ENCODE data around the gene EPN1.

The EPN1 gene

GRCh38 chr19:55661826-55662225, 13.2 kb upstream of the EPN1 start:
- H2BK120ac ChIP-seq (ENCODE audit: low read depth, low read length): no peak overlapping the region
- no peak overlapping the region for H2AFZ ChIP-seq (ENCODE audit: low read depth, low read length)
- no peak overlapping the region for H4K91ac ChIP-seq (ENCODE audit: low read length)
- peaks cover 30% of the 10 kb centered on the region for H3K4me1 ChIP-seq (ENCODE audit: control insufficient read depth, insufficient read depth, low read depth, low read length)
- no peak for DNase-seq
- no peak overlapping the region for H3K14ac ChIP-seq (ENCODE audit: low read length in 2 of 2)
- no peak overlapping the region for H2AK5ac ChIP-seq (ENCODE audit: low read length, severe bottlenecking)
- H2BK15ac ChIP-seq (ENCODE audit: low read depth, poor library complexity, severe bottlenecking): no peak overlapping the region
- H3K36me3 ChIP-seq (ENCODE audit: control insufficient read depth in 1 of 2, insufficient read depth in 2 of 2, low read depth in 1 of 2, low read length in 2 of 2): peaks cover 69 to 88% of the 10 kb centered on the region in 2 experiments
- no peaks in the 10 kb centered on the region for H3K9me3 ChIP-seq (ENCODE audit: control insufficient read depth, low read length)
- H3K4ac ChIP-seq (ENCODE audit: low read depth in 1 of 2, low read length in 2 of 2): no peak overlapping the region
- no peak overlapping the region for H2BK5ac ChIP-seq (ENCODE audit: low read depth, low read length, poor library complexity, severe bottlenecking)
- H2BK12ac ChIP-seq (ENCODE audit: low read length in 2 of 2): no peak overlapping the region
- no peak overlapping the region for H3K9ac ChIP-seq (ENCODE audit: low read length)
- no peak overlapping the region for H3K27ac ChIP-seq (ENCODE audit: low read length, poor library complexity, severe bottlenecking)
- peaks cover 17% of the 10 kb centered on the region for H3K79me1 ChIP-seq (replicated peaks; ENCODE audit: low read length, poor library complexity, severe bottlenecking)
- no peaks in the 10 kb centered on the region for H3K27me3 ChIP-seq (ENCODE audit: control insufficient read depth in 1 of 2, insufficient read depth in 1 of 2, low read length in 2 of 2)
- H4K8ac ChIP-seq (ENCODE audit: low read length): no peak overlapping the region
- H3K18ac ChIP-seq (ENCODE audit: low read depth in 1 of 2, low read length in 2 of 2): no peak overlapping the region
- no peak overlapping the region for H3K4me3 ChIP-seq (ENCODE audit: insufficient read depth in 1 of 2, low read depth in 1 of 2, low read length in 2 of 2)
- H3K23ac ChIP-seq (ENCODE audit: low read length in 2 of 2): no peak overlapping the region
- H3K4me2 ChIP-seq (ENCODE audit: low read length, poor library complexity, severe bottlenecking): no peak overlapping the region
- 83% methylated on average over 7 of the region's 7 CpGs for WGBS

GRCh38 chr19:55663846-55664536, 11.0 kb upstream of the EPN1 start:
- H3K9ac ChIP-seq (ENCODE audit: low read length): no peak overlapping the region
- no peak overlapping the region for H2AFZ ChIP-seq (ENCODE audit: low read depth, low read length)
- H3K9me3 ChIP-seq (ENCODE audit: control insufficient read depth, low read length): no peaks in the 10 kb centered on the region
- H4K8ac ChIP-seq (ENCODE audit: low read length): no peak overlapping the region
- no peak overlapping the region for H3K4me2 ChIP-seq (ENCODE audit: low read length, poor library complexity, severe bottlenecking)
- no peak overlapping the region for H2BK15ac ChIP-seq (ENCODE audit: low read depth, poor library complexity, severe bottlenecking)
- H3K27ac ChIP-seq (ENCODE audit: low read length, poor library complexity, severe bottlenecking): no peak overlapping the region
- DNase-seq: no peak
- no peak overlapping the region for H3K18ac ChIP-seq (ENCODE audit: low read depth in 1 of 2, low read length in 2 of 2)
- H3K23ac ChIP-seq (ENCODE audit: low read length in 2 of 2): no peak overlapping the region
- no peaks in the 10 kb centered on the region for H3K27me3 ChIP-seq (ENCODE audit: control insufficient read depth in 1 of 2, insufficient read depth in 1 of 2, low read length in 2 of 2)
- no peak overlapping the region for H2BK5ac ChIP-seq (ENCODE audit: low read depth, low read length, poor library complexity, severe bottlenecking)
- H2BK120ac ChIP-seq (ENCODE audit: low read depth, low read length): no peak overlapping the region
- H4K91ac ChIP-seq (ENCODE audit: low read length): no peak overlapping the region
- WGBS: 91% methylated on average over 20 of the region's 20 CpGs
- H3K4me3 ChIP-seq (ENCODE audit: insufficient read depth in 1 of 2, low read depth in 1 of 2, low read length in 2 of 2): no peak overlapping the region
- H2BK12ac ChIP-seq (ENCODE audit: low read length in 2 of 2): no peak overlapping the region
- peaks cover 90 to 98% of the 10 kb centered on the region in 2 experiments for H3K36me3 ChIP-seq (ENCODE audit: control insufficient read depth in 1 of 2, insufficient read depth in 2 of 2, low read depth in 1 of 2, low read length in 2 of 2)
- H3K79me1 ChIP-seq (replicated peaks; ENCODE audit: low read length, poor library complexity, severe bottlenecking): peaks cover 18% of the 10 kb centered on the region
- H3K4me1 ChIP-seq (ENCODE audit: control insufficient read depth, insufficient read depth, low read depth, low read length): peaks cover 20% of the 10 kb centered on the region
- H3K4ac ChIP-seq (ENCODE audit: low read depth in 1 of 2, low read length in 2 of 2): no peak overlapping the region
- H3K14ac ChIP-seq (ENCODE audit: low read length in 2 of 2): no peak overlapping the region
- no peak overlapping the region for H2AK5ac ChIP-seq (ENCODE audit: low read length, severe bottlenecking)

- Histone ChIP-seq H3K4me3 (ENCODE audit: insufficient read depth in 1 of 2, low read depth in 1 of 2, low read length in 2 of 2) (no peak overlapping the region), H3K27me3 (ENCODE audit: control insufficient read depth in 1 of 2, insufficient read depth in 1 of 2, low read length in 2 of 2) (no peaks in the 10 kb centered on the region), H3K4ac (ENCODE audit: low read depth in 1 of 2, low read length in 2 of 2) (no peak overlapping the region), H3K18ac (ENCODE audit: low read depth in 1 of 2, low read length in 2 of 2) (no peak overlapping the region), H2AK5ac (ENCODE audit: low read length, severe bottlenecking) (no peak overlapping the region), H2BK15ac (ENCODE audit: low read depth, poor library complexity, severe bottlenecking) (no peak overlapping the region), H2BK12ac (ENCODE audit: low read length in 2 of 2) (no peak overlapping the region), H3K27ac (ENCODE audit: low read length, poor library complexity, severe bottlenecking) (no peak overlapping the region), H2AFZ (ENCODE audit: low read depth, low read length) (no peak overlapping the region), H4K8ac (ENCODE audit: low read length) (no peak overlapping the region), H3K4me1 (ENCODE audit: control insufficient read depth, insufficient read depth, low read depth, low read length) (peaks cover 26% of the 10 kb centered on the region), H3K36me3 (ENCODE audit: control insufficient read depth in 1 of 2, insufficient read depth in 2 of 2, low read depth in 1 of 2, low read length in 2 of 2) (peaks cover 91 to 98% of the 10 kb centered on the region in 2 experiments), H3K9me3 (ENCODE audit: control insufficient read depth, low read length) (no peaks in the 10 kb centered on the region), H2BK5ac (ENCODE audit: low read depth, low read length, poor library complexity, severe bottlenecking) (no peak overlapping the region), H3K23ac (ENCODE audit: low read length in 2 of 2) (no peak overlapping the region), H3K79me1 (replicated peaks; ENCODE audit: low read length, poor library complexity, severe bottlenecking) (peaks cover 18% of the 10 kb centered on the region), H2BK120ac (ENCODE audit: low read depth, low read length) (no peak overlapping the region), H3K14ac (ENCODE audit: low read length in 2 of 2) (no peak overlapping the region), H4K91ac (ENCODE audit: low read length) (no peak overlapping the region), H3K4me2 (ENCODE audit: low read length, poor library complexity, severe bottlenecking) (no peak overlapping the region), H3K9ac (ENCODE audit: low read length) (no peak overlapping the region)
- 96% methylated on average over 12 of the region's 12 CpGs for WGBS
- no peak for DNase-seq
Observed at GRCh38 chr19:55666343-55667005, 8.6 kb upstream of the EPN1 start.

GRCh38 chr19:55667006-55667381, 8.0 kb upstream of the EPN1 start:
- WGBS: 100% methylated on average over 3 of the region's 4 CpGs
- Histone ChIP-seq H3K9me3 (ENCODE audit: control insufficient read depth, low read length) (no peaks in the 10 kb centered on the region), H3K9ac (ENCODE audit: low read length) (no peak overlapping the region), H4K8ac (ENCODE audit: low read length) (no peak overlapping the region), H3K79me1 (replicated peaks; ENCODE audit: low read length, poor library complexity, severe bottlenecking) (peaks cover 16% of the 10 kb centered on the region), H2BK5ac (ENCODE audit: low read depth, low read length, poor library complexity, severe bottlenecking) (no peak overlapping the region), H3K36me3 (ENCODE audit: control insufficient read depth in 1 of 2, insufficient read depth in 2 of 2, low read depth in 1 of 2, low read length in 2 of 2) (peaks cover 85 to 94% of the 10 kb centered on the region in 2 experiments), H3K23ac (ENCODE audit: low read length in 2 of 2) (no peak overlapping the region), H2AFZ (ENCODE audit: low read depth, low read length) (no peak overlapping the region), H3K4me2 (ENCODE audit: low read length, poor library complexity, severe bottlenecking) (no peak overlapping the region), H3K27me3 (ENCODE audit: control insufficient read depth in 1 of 2, insufficient read depth in 1 of 2, low read length in 2 of 2) (no peaks in the 10 kb centered on the region), H2BK15ac (ENCODE audit: low read depth, poor library complexity, severe bottlenecking) (no peak overlapping the region), H3K4ac (ENCODE audit: low read depth in 1 of 2, low read length in 2 of 2) (no peak overlapping the region), H3K14ac (ENCODE audit: low read length in 2 of 2) (no peak overlapping the region), H3K27ac (ENCODE audit: low read length, poor library complexity, severe bottlenecking) (no peak overlapping the region), H4K91ac (ENCODE audit: low read length) (no peak overlapping the region), H2AK5ac (ENCODE audit: low read length, severe bottlenecking) (no peak overlapping the region), H2BK120ac (ENCODE audit: low read depth, low read length) (no peak overlapping the region), H3K4me1 (ENCODE audit: control insufficient read depth, insufficient read depth, low read depth, low read length) (peaks cover 28% of the 10 kb centered on the region), H3K4me3 (ENCODE audit: insufficient read depth in 1 of 2, low read depth in 1 of 2, low read length in 2 of 2) (no peak overlapping the region), H3K18ac (ENCODE audit: low read depth in 1 of 2, low read length in 2 of 2) (no peak overlapping the region), H2BK12ac (ENCODE audit: low read length in 2 of 2) (no peak overlapping the region)
- no peak for DNase-seq

Measured in mesenchymal stem cell (in vitro differentiated cells and primary cell).